Liver (tissue), 9 donors: ENCODE data around the gene TRIO. TPM values are rescaled to one million over a fixed set of nuclear protein-coding genes. Genes with fewer than 3 reads are reported as not detected.

ENCODE experiments used
- DNase-seq: peaks from one replicate; pipeline ENCODE4 v3.0.0-alpha.2; 2017; ENCODE audit warnings: low spot score
- H3K27ac ChIP-seq, 2 donors: one replicate each; pipeline ENCODE4 v1.7.0; 2013; ENCODE audit warnings: inconsistent platforms in 2 of 2, low read length in 2 of 2, control low read depth in 1 of 2, low read depth in 1 of 2, mild to moderate bottlenecking in 1 of 2
- H3K27me3 ChIP-seq, 4 donors: one replicate each; pipeline versions ENCODE4 v1.6.1 to v1.7.0; 2013; ENCODE audit warnings: low read length in 3 of 4, inconsistent platforms in 1 of 4, mild to moderate bottlenecking in 1 of 4, moderate library complexity in 1 of 4; ENCODE audit not compliant: control insufficient read depth in 4 of 4, insufficient read depth in 4 of 4
- H3K36me3 ChIP-seq, 4 donors: one replicate each; pipeline versions ENCODE4 v1.6.1 to v1.7.0; 2013; ENCODE audit warnings: low read length in 3 of 4, mild to moderate bottlenecking in 3 of 4, low read depth in 1 of 4, moderate library complexity in 1 of 4; ENCODE audit not compliant: control insufficient read depth in 4 of 4, insufficient read depth in 3 of 4
- H3K4me1 ChIP-seq, 4 donors: one replicate each; pipeline versions ENCODE4 v1.6.1 to v1.7.0; 2013; ENCODE audit warnings: low read length in 3 of 4, mild to moderate bottlenecking in 3 of 4, moderate library complexity in 1 of 4; ENCODE audit not compliant: control insufficient read depth in 4 of 4, insufficient read depth in 4 of 4
- H3K4me3 ChIP-seq, 3 donors: one replicate each; pipeline versions ENCODE4 v1.6.1 to v1.7.0; 2013; ENCODE audit warnings: low read length in 3 of 3, control low read depth in 1 of 3, low read depth in 1 of 3, mild to moderate bottlenecking in 1 of 3
- H3K9ac ChIP-seq, 2 donors: one replicate each; pipeline ENCODE4 v1.7.0; 2013; ENCODE audit warnings: low read length in 2 of 2, mild to moderate bottlenecking in 2 of 2, moderate library complexity in 2 of 2, control low read depth in 1 of 2, low read depth in 1 of 2
- H3K9me3 ChIP-seq, 4 donors: one replicate each; pipeline versions ENCODE4 v1.6.1 to v1.7.0; 2013; ENCODE audit warnings: low read length in 3 of 4; ENCODE audit not compliant: control insufficient read depth in 4 of 4
- EGR1 ChIP-seq, 2 donors: IDR thresholded peaks; 2 replicates each; pipeline ENCODE4 v1.6.1; 2016 to 2018; ENCODE audit warnings: antibody characterized with exemption in 2 of 2, low read depth in 2 of 2
- FOXA1 ChIP-seq: IDR thresholded peaks from 2 replicates; pipeline ENCODE4 v1.6.1; 2016; ENCODE audit warnings: antibody characterized with exemption
- FOXA2 ChIP-seq: IDR thresholded peaks from 2 replicates; pipeline ENCODE4 v1.6.1; 2016; ENCODE audit warnings: antibody characterized with exemption
- GABPA ChIP-seq, 2 donors: IDR thresholded peaks in 1 of 2; conservative IDR thresholded peaks in 1 of 2; 2 replicates each; pipeline ENCODE4 v1.6.1; 2016; ENCODE audit warnings: antibody characterized with exemption in 2 of 2, mild to moderate bottlenecking in 1 of 2, moderate library complexity in 1 of 2
- HNF4A ChIP-seq, 2 donors: conservative IDR thresholded peaks; 2 replicates each; pipeline ENCODE4 v1.6.1; 2016; ENCODE audit warnings: antibody characterized with exemption in 2 of 2, mild to moderate bottlenecking in 2 of 2
- HNF4G ChIP-seq: IDR thresholded peaks from 2 replicates; pipeline ENCODE4 v1.6.1; 2016; ENCODE audit warnings: antibody characterized with exemption
- JUND ChIP-seq, 2 donors: IDR thresholded peaks; 2 replicates each; pipeline ENCODE4 v1.6.1; 2016; ENCODE audit warnings: antibody characterized with exemption in 2 of 2
- NR2F2 ChIP-seq: IDR thresholded peaks from 2 replicates; pipeline ENCODE4 v1.6.1; 2016; ENCODE audit warnings: antibody characterized with exemption
- RAD21 ChIP-seq, 2 donors: IDR thresholded peaks; 2 replicates each; pipeline ENCODE4 v1.6.1; 2016; ENCODE audit warnings: antibody characterized with exemption in 2 of 2, mild to moderate bottlenecking in 2 of 2
- RXRA ChIP-seq, 2 donors: IDR thresholded peaks; 2 replicates each; pipeline ENCODE4 v1.6.1; 2017 to 2018; ENCODE audit warnings: antibody characterized with exemption in 2 of 2, mild to moderate bottlenecking in 1 of 2
- SP1 ChIP-seq: IDR thresholded peaks from 2 replicates; pipeline ENCODE4 v1.6.1; 2018; ENCODE audit warnings: antibody characterized with exemption, mild to moderate bottlenecking
- TAF1 ChIP-seq: conservative IDR thresholded peaks from 2 replicates; pipeline ENCODE4 v1.6.1; 2016; ENCODE audit warnings: antibody characterized with exemption, mild to moderate bottlenecking
- YY1 ChIP-seq: IDR thresholded peaks from 2 replicates; pipeline ENCODE4 v1.6.1; 2016; ENCODE audit warnings: antibody characterized with exemption, mild to moderate bottlenecking
- WGBS: extraction: QIAGEN DNeasy Blood & Tissue Kit; methylation state at CpG from one replicate; pipeline ENCODE4 v1.1.7; 2013; 5-methylcytosine and 5-hydroxymethylcytosine counted together
- polyA plus RNA-seq, 2 donors: library from polyadenylated mRNA; stranded (reverse) in 1 of 2; unstranded in 1 of 2; fragments of 200-250 nt in 1 of 2; fragments of >200 nt in 1 of 2; fragmentation: Nextera tagmentation in 1 of 2; extraction: Ambion mirVana in 1 of 2; gene quantifications; one replicate each; pipeline versions ENCODE4 v1.2.1 to v1.2.3, GENCODE V29; 2013 to 2015
- total RNA-seq, 2 donors: library from RNA; depleted of rRNA; stranded (reverse); fragments of >200 nt; gene quantifications; one replicate each; pipeline ENCODE4 v1.2.3, GENCODE V29; 2014
- TF ChIP-seq, protein P1 (sequence below): IDR thresholded peaks from 2 replicates; pipeline ENCODE4 v1.6.1; 2016; ENCODE audit warnings: antibody characterized with exemption, mild to moderate bottlenecking
- TF ChIP-seq, protein P2 (sequence below): IDR thresholded peaks from 2 replicates; pipeline ENCODE4 v1.6.1; 2016; ENCODE audit warnings: antibody characterized with exemption
- TF ChIP-seq, protein P3 (sequence below): IDR thresholded peaks from 2 replicates; pipeline ENCODE4 v1.6.1; 2016; ENCODE audit warnings: antibody characterized with exemption
- TF ChIP-seq, protein P4 (sequence below): fragments of 150-350 bp; IDR thresholded peaks from 2 replicates; pipeline ENCODE4 v1.5.1; 2017; ENCODE audit warnings: improper control_type of control experiment, low read depth, low read length; ENCODE audit not compliant: missing input control
- TF ChIP-seq, protein P5 (sequence below): IDR thresholded peaks from 2 replicates; pipeline ENCODE4 v1.6.1; 2016; ENCODE audit warnings: antibody characterized with exemption
- donor health status: healthy.
- donor health status: healthy.
- donor health status: healthy.
- donor health status: healthy.
- donor health status: healthy.

The TRIO gene
- total and polyA plus RNA-seq, 4 donors: 8.5 to 86.2 (median 16.0) TPM

DNA sequence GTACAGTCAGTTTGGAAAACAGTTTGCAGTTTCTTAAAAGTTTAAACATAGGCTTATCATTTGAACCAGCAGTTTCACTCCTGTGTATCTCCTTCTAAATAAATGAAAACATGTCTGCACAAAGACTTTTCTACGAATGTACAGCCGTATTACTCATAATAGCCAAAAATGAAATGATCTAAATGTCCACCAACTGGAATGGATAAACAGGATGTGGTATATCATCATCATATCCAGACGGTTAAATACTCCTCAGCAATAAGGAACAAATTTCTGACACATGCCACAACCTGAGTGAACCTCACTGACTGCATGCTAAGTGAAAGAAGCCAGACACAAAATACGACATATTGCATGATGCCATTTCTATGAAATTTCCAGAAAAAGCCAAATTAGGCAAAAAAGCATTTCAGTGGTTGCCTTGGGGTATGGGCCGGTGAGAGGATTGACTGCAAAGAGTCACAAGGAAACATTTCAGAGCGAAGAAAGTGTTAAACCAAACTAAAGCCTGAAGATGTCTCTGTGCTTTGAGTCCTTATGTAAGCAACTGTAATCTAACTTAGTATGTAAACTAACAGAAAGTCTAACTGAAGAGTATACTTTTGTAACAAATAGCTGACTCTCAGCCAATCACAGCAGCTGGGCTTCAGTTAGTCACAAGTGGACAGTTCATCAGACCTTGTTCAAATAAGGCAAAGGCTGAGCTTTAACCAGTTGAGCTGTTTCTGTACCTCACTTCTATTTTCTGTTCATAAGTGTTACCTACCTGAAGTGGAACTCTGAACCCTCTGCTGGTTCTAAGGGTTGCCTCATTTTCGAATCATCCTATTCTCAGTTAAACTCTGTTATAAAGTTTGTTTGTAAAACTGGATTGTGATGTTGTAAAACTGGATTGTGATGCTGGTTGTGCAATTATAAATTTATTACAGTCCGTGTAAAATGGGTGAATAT lies 65.2 kb downstream of the TRIO start:
- no peaks in the 10 kb centered on the region for H3K27me3 ChIP-seq
- TF ChIP-seq FOXA1 (peak; percentile 87), SP1 (peak; percentile 94), YY1 (peak; percentile 70), HNF4A (conservative IDR thresholded peaks at IDR 0.05) (peak; percentile 94), FOXA2 (peak; percentile 92), EGR1 (IDR thresholded peaks at IDR 0.05; ENCODE audit: low read depth in 2 of 2) (peak in 1 of 2 donors; percentile 62), RXRA (IDR thresholded peaks at IDR 0.05) (peak; percentile 73 to 90), NR2F2 (no peak), TAF1 (peak; percentile 13), GABPA (IDR thresholded peaks at IDR 0.05 in 1 of 2, conservative IDR thresholded peaks at IDR 0.05 in 1 of 2) (peak in 1 of 2 donors; percentile 53), JUND (IDR thresholded peaks at IDR 0.05) (peak in 1 of 2 donors; percentile 83), RAD21 (IDR thresholded peaks at IDR 0.05) (peak; percentile 61 to 71), HNF4G (peak; percentile 72)
- TF ChIP-seq, protein P1, sequence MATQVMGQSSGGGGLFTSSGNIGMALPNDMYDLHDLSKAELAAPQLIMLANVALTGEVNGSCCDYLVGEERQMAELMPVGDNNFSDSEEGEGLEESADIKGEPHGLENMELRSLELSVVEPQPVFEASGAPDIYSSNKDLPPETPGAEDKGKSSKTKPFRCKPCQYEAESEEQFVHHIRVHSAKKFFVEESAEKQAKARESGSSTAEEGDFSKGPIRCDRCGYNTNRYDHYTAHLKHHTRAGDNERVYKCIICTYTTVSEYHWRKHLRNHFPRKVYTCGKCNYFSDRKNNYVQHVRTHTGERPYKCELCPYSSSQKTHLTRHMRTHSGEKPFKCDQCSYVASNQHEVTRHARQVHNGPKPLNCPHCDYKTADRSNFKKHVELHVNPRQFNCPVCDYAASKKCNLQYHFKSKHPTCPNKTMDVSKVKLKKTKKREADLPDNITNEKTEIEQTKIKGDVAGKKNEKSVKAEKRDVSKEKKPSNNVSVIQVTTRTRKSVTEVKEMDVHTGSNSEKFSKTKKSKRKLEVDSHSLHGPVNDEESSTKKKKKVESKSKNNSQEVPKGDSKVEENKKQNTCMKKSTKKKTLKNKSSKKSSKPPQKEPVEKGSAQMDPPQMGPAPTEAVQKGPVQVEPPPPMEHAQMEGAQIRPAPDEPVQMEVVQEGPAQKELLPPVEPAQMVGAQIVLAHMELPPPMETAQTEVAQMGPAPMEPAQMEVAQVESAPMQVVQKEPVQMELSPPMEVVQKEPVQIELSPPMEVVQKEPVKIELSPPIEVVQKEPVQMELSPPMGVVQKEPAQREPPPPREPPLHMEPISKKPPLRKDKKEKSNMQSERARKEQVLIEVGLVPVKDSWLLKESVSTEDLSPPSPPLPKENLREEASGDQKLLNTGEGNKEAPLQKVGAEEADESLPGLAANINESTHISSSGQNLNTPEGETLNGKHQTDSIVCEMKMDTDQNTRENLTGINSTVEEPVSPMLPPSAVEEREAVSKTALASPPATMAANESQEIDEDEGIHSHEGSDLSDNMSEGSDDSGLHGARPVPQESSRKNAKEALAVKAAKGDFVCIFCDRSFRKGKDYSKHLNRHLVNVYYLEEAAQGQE: peak; percentile 64
- TF ChIP-seq, protein P2, sequence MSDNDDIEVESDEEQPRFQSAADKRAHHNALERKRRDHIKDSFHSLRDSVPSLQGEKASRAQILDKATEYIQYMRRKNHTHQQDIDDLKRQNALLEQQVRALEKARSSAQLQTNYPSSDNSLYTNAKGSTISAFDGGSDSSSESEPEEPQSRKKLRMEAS: peak; percentile 88
- TF ChIP-seq, protein P3, sequence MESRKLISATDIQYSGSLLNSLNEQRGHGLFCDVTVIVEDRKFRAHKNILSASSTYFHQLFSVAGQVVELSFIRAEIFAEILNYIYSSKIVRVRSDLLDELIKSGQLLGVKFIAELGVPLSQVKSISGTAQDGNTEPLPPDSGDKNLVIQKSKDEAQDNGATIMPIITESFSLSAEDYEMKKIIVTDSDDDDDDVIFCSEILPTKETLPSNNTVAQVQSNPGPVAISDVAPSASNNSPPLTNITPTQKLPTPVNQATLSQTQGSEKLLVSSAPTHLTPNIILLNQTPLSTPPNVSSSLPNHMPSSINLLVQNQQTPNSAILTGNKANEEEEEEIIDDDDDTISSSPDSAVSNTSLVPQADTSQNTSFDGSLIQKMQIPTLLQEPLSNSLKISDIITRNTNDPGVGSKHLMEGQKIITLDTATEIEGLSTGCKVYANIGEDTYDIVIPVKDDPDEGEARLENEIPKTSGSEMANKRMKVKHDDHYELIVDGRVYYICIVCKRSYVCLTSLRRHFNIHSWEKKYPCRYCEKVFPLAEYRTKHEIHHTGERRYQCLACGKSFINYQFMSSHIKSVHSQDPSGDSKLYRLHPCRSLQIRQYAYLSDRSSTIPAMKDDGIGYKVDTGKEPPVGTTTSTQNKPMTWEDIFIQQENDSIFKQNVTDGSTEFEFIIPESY: peak; percentile 63
- TF ChIP-seq, protein P4, sequence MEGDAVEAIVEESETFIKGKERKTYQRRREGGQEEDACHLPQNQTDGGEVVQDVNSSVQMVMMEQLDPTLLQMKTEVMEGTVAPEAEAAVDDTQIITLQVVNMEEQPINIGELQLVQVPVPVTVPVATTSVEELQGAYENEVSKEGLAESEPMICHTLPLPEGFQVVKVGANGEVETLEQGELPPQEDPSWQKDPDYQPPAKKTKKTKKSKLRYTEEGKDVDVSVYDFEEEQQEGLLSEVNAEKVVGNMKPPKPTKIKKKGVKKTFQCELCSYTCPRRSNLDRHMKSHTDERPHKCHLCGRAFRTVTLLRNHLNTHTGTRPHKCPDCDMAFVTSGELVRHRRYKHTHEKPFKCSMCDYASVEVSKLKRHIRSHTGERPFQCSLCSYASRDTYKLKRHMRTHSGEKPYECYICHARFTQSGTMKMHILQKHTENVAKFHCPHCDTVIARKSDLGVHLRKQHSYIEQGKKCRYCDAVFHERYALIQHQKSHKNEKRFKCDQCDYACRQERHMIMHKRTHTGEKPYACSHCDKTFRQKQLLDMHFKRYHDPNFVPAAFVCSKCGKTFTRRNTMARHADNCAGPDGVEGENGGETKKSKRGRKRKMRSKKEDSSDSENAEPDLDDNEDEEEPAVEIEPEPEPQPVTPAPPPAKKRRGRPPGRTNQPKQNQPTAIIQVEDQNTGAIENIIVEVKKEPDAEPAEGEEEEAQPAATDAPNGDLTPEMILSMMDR: no peak
- TF ChIP-seq, protein P5, sequence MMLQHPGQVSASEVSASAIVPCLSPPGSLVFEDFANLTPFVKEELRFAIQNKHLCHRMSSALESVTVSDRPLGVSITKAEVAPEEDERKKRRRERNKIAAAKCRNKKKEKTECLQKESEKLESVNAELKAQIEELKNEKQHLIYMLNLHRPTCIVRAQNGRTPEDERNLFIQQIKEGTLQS: peak; percentile 74
- WGBS: 31% methylated on average over 8 of the region's 8 CpGs
- H3K36me3 ChIP-seq: no peaks in the 10 kb centered on the region
- no peak for DNase-seq
- H3K4me3 ChIP-seq: peak overlapping the region in 1 of 3 donors; percentile 16
- H3K4me1 ChIP-seq: peaks cover 22 to 51% (median 36%) of the 10 kb centered on the region in 4 donors
- H3K27ac ChIP-seq: peak overlapping the region; percentile 77 to 92
- H3K9me3 ChIP-seq: no peaks in the 10 kb centered on the region
- peak overlapping the region in 1 of 2 donors; percentile 12 for H3K9ac ChIP-seq
